Right ventricle myocardium superior (tissue), 1 donor: ENCODE measurements around the gene HEYL. TPM values are rescaled to one million over a fixed set of nuclear protein-coding genes. Genes with fewer than 3 reads are reported as not detected.

Experiments used
- ATAC-seq: fragments of 200-7000 bp; cut with Tn5 transposase; one replicate; pipeline ENCODE4 v1.9.1; 2020; ENCODE audit warnings: mild to moderate bottlenecking; ENCODE audit not compliant: poor library complexity
- DNase-seq: peaks from one replicate; pipeline ENCODE4 v3.0.0-alpha.2; 2020
- intact Hi-C: fragments of 100-400 bp; cut with DNase I; formaldehyde crosslinking; loops from one replicate; pipeline ENCODE4 v1.11.2; 2022
- total RNA-seq: library from RNA; stranded (reverse); fragmentation: NEBNext Ultra II Directional; extraction: Animal tissue kit (Norgen Biotek cat#: 25700); gene quantifications from one replicate; pipeline ENCODE4 v1.2.1, GENCODE V29; 2021
- donor health status: DM: no; HTN: yes; CAD: no; lungs with severe emphysema.

HEYL gene
- total RNA-seq, 1 donor from 2014 or later = 16.9 TPM

- ATAC-seq (no peak), DNase-seq (no peak)
- intact Hi-C loops = no loop called here
Measured at GRCh38 chr1:39670689-39671088, 31.2 kb upstream of the HEYL start.

- intact Hi-C loops = no loop called here
- DNase-seq (no peak), ATAC-seq (no peak)
Measured at GRCh38 chr1:39668894-39669293, 29.5 kb upstream of the HEYL start.

DNA sequence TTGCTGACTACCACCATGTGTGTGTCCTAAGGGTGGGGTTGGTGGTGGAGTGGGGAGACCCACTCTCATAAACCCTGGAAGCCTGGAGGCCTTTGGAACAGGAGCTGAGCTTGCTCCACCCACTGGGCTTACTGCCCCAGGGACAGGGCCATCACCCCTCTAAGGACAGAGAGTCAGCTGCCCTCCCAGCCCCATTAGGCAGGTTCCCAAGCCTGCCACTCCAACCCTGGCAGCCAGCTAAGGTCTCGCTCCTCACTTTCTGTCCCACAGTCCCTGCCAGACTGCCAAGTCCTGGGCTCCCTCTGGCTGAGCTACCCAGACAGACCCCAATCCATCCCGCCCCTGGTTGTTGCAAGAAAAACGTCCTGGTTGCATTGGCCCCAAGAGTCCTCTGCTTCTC, 28.7 kb upstream of the HEYL start:
- DNase-seq (peak; percentile 78), ATAC-seq (peak; percentile 66)
- intact Hi-C loops = no loop called here

DNA sequence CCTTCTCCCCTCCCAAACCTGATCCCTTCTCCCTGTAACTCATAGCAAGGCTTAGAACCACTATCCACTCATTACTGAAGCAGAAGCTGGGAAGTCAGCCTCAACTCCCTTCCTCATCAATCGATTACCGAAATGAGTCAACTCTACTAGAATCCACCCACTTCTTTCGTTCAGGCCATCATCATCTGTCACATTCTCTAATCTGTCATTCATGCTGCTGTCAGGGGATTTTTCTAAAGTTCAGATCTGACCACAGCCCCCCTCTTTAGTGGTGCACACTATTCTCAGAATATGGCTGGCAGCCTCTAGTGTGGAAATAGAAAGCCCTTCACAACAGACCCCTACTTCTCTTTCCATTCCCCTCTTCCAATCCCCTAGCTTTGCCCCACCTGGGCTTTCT, 27.3 kb upstream of the HEYL start:
- intact Hi-C loops = no loop called here
- ATAC-seq = no peak
- no peak for DNase-seq

DNA sequence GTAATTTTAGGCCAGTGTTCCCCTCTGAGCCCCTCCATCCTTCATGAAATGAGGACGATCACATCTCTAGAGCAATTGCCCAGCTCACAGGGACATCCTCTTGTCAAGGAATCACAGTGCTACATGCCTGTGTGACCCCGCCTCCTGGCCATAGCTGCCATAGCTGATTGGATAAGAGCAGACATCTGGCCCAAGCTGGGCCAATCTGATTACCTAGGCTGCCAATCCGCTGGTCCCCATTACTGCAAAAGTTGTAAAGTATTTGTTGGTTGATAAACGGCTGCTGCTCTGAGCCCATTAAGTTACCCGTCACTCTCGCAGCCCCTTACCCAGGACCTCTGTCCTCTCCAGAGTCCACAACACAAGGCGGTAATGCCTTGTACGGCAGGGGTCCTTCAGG, 24.1 kb upstream of the HEYL start:
- no peak for ATAC-seq
- intact Hi-C loops = no loop called here
- DNase-seq = no peak

GRCh38 chr1:39662861-39663260, 23.4 kb upstream of the HEYL start:
- DNase-seq (no peak), ATAC-seq (no peak)
- intact Hi-C loops = no loop called here

DNA sequence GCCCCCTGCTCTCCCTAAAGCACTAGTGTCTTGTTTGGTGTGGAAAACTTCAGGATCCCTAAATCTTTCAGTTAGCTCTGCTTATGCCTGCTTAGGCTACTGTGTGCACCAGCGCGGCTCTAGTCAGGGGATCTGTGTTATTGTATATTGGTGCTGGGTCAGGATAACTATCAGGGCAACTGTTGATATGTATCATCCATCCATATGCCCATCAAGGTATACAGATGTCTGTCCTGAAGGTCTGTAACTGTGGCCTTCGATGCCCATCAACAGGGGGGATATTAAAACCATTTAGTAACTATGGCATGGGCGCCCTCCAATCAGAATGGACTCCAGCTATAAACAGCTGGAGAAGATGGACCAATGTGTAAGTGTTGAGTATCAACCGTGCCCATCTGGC, 20.1 kb upstream of the HEYL start:
- intact Hi-C loops = loop anchor here (5.0 kb wide), 1 partner anchor 58 kb away; no protein-coding TSS in a partner anchor
- no peak for ATAC-seq
- no peak for DNase-seq

GRCh38 chr1:39659110-39659509, 19.7 kb upstream of the HEYL start:
- no peak for ATAC-seq

GRCh38 chr1:39657923-39658485, 18.6 kb upstream of the HEYL start:
- intact Hi-C loops = loop anchor here (5.0 kb wide), 1 partner anchor 59 kb away; no protein-coding TSS in a partner anchor
- DNase-seq (peak; percentile 82), ATAC-seq (peak; percentile 41)

More at GRCh38 chr1:39659110-39659509, 19.7 kb upstream of the HEYL start:
- DNase-seq = no peak
- intact Hi-C loops = loop anchor here (5.0 kb wide), 1 partner anchor 58 kb away; no protein-coding TSS in a partner anchor

DNA sequence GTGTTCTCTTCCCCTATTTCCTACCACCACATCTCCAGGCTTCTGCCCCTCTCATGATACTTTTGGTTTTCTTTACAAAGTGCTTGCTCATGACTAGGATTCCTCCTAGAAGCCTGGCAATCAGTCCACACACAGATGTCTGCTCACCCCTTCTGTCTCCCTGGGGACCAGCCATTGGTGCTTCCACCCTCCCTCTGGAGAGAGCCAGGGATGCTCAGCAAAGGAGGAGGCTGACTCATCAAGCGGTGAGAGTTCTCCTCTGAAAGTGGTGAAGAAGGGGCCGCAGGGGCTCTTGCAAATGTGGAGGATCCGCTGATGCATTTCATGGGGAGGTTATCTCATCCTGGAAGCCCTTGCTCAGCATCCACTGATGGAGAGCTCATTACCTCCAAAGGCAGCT, 18.0 kb upstream of the HEYL start:
- intact Hi-C loops = loop anchor here (5.0 kb wide), 1 partner anchor 60 kb away; no protein-coding TSS in a partner anchor
- DNase-seq (no peak), ATAC-seq (no peak)

- intact Hi-C loops = loop anchor here (5.0 kb wide), 1 partner anchor 61 kb away; no protein-coding TSS in a partner anchor
- DNase-seq = no peak
- no peak for ATAC-seq
Measured at GRCh38 chr1:39656391-39656790, 16.9 kb upstream of the HEYL start.

GRCh38 chr1:39655578-39656268, 16.3 kb upstream of the HEYL start:
- peak; percentile 19 for ATAC-seq
- intact Hi-C loops = loop anchor here (5.0 kb wide), 1 partner anchor 62 kb away; no protein-coding TSS in a partner anchor
- no peak for DNase-seq

GRCh38 chr1:39654291-39654690, 14.8 kb upstream of the HEYL start:
- intact Hi-C loops = no loop called here
- DNase-seq = no peak
- no peak for ATAC-seq

DNA sequence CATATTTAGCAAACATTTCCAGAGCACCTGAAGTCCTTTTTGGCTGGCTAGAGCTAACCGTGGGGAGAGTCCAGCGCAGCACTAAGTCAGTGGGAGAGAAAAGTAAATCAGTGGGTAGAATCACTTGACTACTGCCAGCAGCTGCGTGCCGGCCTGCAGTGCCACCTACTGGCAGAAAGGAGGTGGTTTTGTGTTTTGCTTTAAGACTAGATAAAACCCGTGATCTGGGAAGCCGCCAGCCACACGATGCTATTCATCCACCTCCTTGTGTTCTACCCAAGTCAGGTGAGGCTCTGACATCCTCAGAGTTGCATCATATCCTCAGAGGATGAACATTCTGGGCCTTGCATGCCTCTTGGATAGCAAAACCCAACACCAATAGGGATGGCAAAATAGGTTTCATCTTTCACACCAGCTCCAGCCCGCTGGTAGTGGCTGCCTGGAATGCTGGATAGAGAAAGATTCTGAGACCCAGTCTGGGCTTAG, 14.1 kb upstream of the HEYL start:
- ATAC-seq (peak; percentile 72), DNase-seq (peak; percentile 87)
- intact Hi-C loops = loop anchor here (2.0 kb wide), 1 partner anchor 47 kb away; no protein-coding TSS in a partner anchor

DNA sequence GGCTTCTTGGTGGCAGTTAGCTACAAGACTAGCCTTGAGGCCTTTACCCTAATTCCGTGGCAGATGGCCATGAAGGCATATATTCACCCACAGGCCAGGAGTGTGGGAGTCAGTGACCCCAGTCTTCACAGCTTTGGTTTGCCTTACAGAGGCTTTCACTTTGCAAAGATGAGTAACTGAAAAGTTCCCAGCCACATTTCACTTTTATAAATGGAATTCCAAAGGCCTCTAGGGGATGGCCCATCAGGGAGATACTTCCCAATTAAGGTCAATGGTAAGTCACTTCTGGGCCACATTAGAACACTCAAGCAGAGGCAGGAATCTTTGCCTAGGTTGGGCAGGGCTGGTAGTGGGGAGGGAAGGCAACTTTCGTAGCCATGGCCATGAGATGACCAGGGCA, 13.1 kb upstream of the HEYL start:
- peak; percentile 6 for ATAC-seq
- intact Hi-C loops = loop anchor here (2.0 kb wide), 1 partner anchor 46 kb away; no protein-coding TSS in a partner anchor
- no peak for DNase-seq

DNA sequence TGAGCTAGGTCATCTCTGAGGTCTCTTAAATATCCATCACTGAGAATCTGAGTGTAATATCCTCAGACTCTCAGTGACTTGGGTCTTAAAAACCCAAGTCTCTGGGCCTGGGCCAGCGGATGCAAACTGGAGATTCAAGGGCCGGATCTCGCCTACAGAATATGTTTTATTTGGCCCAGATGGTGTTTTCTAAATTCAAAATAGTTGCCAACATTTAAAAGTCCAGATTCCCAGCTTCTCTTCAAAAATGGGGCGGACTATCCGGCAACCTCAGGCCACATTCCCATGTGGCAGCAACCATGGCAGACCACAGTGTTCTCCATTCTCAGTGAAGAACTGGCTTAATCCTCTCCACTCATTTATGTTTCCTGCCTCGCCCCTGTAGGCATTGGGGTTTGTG, 12.7 kb upstream of the HEYL start:
- DNase-seq (peak; percentile 82), ATAC-seq (peak; percentile 65)
- intact Hi-C loops = loop anchor here (2.0 kb wide), 1 partner anchor 45 kb away; no protein-coding TSS in a partner anchor

DNA sequence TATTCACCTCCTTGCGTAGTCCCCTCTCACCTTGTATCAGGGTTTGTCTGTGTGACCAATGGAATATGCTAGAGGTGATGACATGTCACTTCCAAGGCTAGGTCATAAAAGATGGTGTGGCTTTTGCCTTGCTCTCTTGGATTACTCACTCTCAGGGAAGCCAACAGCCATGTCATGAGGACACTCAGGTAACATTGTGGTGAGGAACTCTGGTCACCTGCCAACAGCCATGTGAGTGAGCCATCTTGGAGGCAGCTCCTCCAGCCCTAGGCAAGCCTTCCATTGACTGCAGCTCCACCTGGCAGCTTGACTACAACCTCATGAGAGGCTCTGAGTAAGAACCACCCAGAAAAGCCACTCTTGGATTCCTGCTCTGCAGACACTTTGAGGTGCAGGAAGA, 11.0 kb upstream of the HEYL start:
- intact Hi-C loops = no loop called here
- no peak for ATAC-seq
- DNase-seq = no peak

GRCh38 chr1:39649636-39650185, 10.3 kb upstream of the HEYL start:
- DNase-seq = no peak
- intact Hi-C loops = no loop called here

GRCh38 chr1:39648496-39648895, 9.1 kb upstream of the HEYL start:
- DNase-seq = no peak
- no peak for ATAC-seq
- intact Hi-C loops = no loop called here

More at GRCh38 chr1:39649636-39650185, 10.3 kb upstream of the HEYL start:
- ATAC-seq = no peak

DNA sequence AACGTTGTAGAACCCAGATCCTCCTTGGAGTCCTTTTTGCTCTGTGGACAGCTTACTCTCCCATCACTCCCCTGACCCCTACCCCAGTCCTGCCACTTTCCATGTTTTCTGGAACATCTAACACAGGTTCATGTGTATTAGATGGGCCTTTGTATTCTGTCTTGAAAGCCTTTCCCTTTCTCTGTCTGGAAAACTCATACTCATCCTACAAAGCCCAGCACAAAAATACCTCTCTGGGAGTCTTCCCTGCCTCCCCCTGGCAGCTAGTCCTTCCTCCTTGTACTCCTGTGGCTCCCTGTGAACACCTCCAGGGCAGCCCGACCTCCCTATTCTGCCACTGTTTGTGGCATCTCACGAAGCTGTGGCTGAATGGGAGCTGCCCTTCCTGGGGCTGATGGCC, 7.8 kb upstream of the HEYL start:
- DNase-seq (no peak), ATAC-seq (no peak)
- intact Hi-C loops = no loop called here
